Activated naive CD4-positive, alpha-beta T cell treated with anti-CD3 and anti-CD28 coated beads, Interleukin-2, amount 10 ng/mL, durations not matched to agents 5 hours and 36 hours (primary cell): ENCODE results near the gene DEFB132. TPM values are rescaled to one million over a fixed set of nuclear protein-coding genes. Genes with fewer than 3 reads are reported as not detected.

ENCODE experiments used
- total RNA-seq, 2 experiments: library from RNA; stranded (reverse); gene quantifications; one replicate each; pipeline ENCODE4 v1.2.3, GENCODE V29; 2021

Gene DEFB132, protein sequence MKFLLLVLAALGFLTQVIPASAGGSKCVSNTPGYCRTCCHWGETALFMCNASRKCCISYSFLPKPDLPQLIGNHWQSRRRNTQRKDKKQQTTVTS
- total RNA-seq: not detected

DNA sequence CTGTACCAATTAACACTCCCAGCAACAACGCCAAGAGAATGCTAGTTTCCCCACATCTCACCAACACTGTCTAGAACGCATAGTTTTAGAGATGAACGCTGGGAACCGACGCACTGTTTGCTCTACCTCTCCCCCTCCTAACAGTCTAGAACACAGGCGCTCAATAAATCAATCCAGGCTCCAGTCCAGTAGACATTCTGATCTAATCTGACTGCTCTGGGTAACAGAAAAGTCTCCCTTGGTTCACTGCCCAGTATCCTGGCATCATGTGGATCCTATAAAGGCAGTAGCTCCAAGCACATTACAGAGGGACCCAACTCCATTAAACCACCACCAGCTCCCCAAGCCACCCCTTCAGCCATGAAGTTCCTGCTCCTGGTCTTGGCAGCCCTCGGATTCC is at the start of gene DEFB132:
DEFB132 (plus strand) TSS at position 306 of the 400 bp plus-strand sequence; CDS start at position 361, 55 bp downstream.

DNA sequence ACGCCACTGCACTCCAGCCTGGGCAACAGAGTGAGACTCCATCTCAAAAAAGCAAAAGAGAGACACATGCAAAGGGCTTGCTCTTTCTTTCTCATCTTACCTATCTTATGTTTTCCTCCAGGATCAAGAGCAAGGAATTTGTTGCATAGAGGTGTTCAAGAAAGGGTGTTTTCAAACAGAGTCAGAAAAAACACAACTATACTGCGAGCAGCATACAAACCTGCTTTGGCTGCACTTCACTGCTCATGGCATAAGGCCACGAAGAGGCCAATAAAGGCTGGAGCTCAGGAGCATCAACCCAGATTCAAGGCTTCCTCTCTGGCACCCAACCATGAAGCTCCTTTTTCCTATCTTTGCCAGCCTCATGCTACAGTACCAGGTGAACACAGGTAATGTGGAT is 30.6 kb upstream of the DEFB132 start, which contains the start of gene DEFB129:
DEFB129 (plus strand) TSS at position 301 of the 400 bp plus-strand sequence; CDS start at position 332, 31 bp downstream.

DNA sequence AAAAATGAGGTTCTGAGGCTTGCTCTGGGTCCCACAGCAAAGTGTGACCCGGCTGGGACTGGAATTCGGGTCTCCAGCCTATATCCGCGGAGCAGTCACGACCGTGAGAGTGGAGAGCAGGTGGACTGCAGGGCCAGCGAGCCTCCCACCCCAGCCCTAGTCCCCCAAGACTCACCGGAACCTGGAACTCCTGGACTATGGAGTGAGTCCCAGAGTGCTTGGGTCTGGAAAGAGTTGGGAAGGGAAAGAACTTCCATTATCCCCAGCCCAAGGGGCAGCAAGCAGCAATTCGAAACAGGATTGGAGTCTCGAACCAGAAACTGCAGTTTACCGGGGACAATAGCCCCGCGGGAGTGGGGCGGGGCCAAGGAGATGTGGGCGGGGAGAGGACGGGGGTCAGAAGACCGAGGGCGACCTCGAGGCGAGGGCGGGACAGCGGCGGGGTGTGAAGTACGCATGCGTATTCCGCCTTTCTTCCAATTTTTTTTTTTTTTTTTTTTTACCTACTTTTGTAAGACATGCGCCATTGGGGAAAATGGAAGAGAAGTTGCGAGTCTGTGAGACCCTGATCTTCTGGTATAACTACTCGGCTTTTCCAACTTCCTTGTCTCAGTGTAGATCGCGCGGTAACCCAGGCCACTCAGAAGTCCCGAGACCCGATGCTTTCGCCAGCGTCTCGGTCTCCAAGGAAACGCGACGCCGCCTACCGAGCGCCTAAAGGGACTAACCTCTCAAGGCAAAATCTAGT is 32.7 kb downstream of the DEFB132 start, which contains the start of gene C20orf96:
C20orf96 (minus strand) TSS at position 667 of the 748 bp plus-strand sequence; CDS start at position 527, 140 bp downstream.

DNA sequence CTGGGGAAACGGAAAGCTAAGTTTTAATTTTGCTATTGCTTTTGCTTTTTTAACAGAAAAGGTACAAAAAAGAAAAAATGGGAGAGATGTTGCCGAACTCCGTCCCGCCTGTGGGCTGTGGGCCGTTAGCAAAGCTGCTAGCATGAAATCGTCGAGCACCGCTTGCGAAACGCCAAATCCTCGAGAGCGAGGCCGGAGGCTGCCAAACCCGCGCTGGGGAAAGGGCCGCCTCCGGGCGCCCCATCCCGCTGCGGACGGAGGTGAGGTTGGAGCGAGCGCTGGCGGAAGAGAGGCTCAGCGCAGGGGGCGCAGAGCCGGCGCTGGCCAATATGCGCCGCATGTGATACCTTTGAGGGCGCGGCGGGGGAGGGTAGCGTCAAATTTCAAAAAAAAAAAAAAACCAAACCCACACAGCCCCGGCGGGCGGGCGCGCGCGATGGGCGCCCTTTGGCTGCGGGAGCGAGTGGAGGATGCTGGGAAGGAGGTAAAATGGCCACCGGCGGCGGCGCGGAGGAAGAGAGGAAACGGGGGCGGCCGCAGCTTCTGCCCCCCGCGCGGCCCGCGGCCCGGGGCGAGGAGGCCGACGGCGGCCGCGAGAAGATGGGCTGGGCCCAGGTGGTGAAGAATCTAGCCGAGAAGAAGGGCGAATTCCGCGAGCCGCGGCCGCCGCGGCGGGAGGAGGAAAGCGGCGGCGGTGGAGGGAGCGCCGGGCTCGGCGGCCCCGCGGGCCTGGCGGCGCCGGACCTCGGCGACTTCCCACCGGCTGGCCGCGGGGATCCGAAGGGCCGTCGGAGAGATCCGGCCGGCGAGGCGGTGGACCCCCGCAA is 39.8 kb downstream of the DEFB132 start, which contains the start of gene ZCCHC3:
ZCCHC3 (plus strand) TSS at position 473 of the 827 bp plus-strand sequence; CDS start at position 490, 17 bp downstream.

Other genes starting within 250 kb of the DEFB132 start
- not detected for gene DEFB125, start 170.1 kb upstream of the DEFB132 start, total RNA-seq
- not detected for gene DEFB126, start 115.1 kb upstream of the DEFB132 start, total RNA-seq
- gene DEFB127, start 100.3 kb upstream of the DEFB132 start, total RNA-seq: not detected
- not detected for gene DEFB128, start 68.0 kb upstream of the DEFB132 start, total RNA-seq
- gene DEFB129, start 30.5 kb upstream of the DEFB132 start, total RNA-seq: not detected
- 1 to 10 TPM; 5.9 to 6.0 TPM for gene C20orf96, start 33.0 kb downstream of the DEFB132 start, total RNA-seq
- 10 to 100 TPM; 24.7 to 25.8 TPM for gene ZCCHC3, start 39.8 kb downstream of the DEFB132 start, total RNA-seq
- gene SOX12, start 67.8 kb downstream of the DEFB132 start, total RNA-seq: 1 to 10 TPM; 6.6 to 6.7 TPM
- gene NRSN2, start 89.4 kb downstream of the DEFB132 start, total RNA-seq: 1 to 10 TPM in 1 of 2 experiments, under 1 TPM in 1; 0.93 to 1.0 TPM
- 10 to 100 TPM; 30.9 to 31.9 TPM for gene TRIB3, start 123.0 kb downstream of the DEFB132 start, total RNA-seq
- 100 to 1,000 TPM; 135 to 139 TPM for gene RBCK1, start 150.6 kb downstream of the DEFB132 start, total RNA-seq
- 10 to 100 TPM; 34.9 to 35.9 TPM for gene TBC1D20, start 204.8 kb downstream of the DEFB132 start, total RNA-seq